HUES48 (cell line): ENCODE results near the gene ZNF582.

Source experiments
- H3K27ac ChIP-seq: one replicate; pipeline ENCODE4 v1.7.0; 2013; ENCODE audit warnings: low read depth, low read length, inconsistent platforms
- H3K27me3 ChIP-seq: 2 replicates; pipeline ENCODE4 v1.6.1; 2013; ENCODE audit warnings: mild to moderate bottlenecking, low read length; ENCODE audit not compliant: control insufficient read depth, insufficient read depth
- H3K36me3 ChIP-seq: 2 replicates; pipeline ENCODE4 v1.6.1; 2013; ENCODE audit warnings: low read length; ENCODE audit not compliant: control insufficient read depth, insufficient read depth
- H3K4me1 ChIP-seq: 2 replicates; pipeline ENCODE4 v1.6.1; 2013; ENCODE audit warnings: mild to moderate bottlenecking, low read length; ENCODE audit not compliant: control insufficient read depth, insufficient read depth
- H3K4me3 ChIP-seq: 2 replicates; pipeline ENCODE4 v1.5.1; 2013; ENCODE audit warnings: mild to moderate bottlenecking, low read depth, low read length
- H3K9ac ChIP-seq: 2 replicates; pipeline ENCODE4 v1.6.1; 2013; ENCODE audit warnings: mild to moderate bottlenecking, low read depth, low read length, moderate library complexity
- H3K9me3 ChIP-seq: 2 replicates; pipeline ENCODE4 v1.6.1; 2013; ENCODE audit warnings: low read length; ENCODE audit not compliant: control insufficient read depth, insufficient read depth

The ZNF582 gene

GRCh38 chr19:56393119-56394012 is at the start of gene ZNF582:
Gene ZNF582, minus strand, starts transcription at chr19:56393534. Its CDS starts 1,782 bp downstream, at chr19:56391752.
- Histone ChIP-seq H3K4me1 (no peaks in the 10 kb centered on the region), H3K27me3 (no peaks in the 10 kb centered on the region), H3K36me3 (peaks cover 11% of the 10 kb centered on the region; the same call in 1 of the 2 replicates), H3K27ac (peak within 1 kb of the TSS; percentile 92), H3K9ac (peak within 1 kb of the TSS; percentile 98), H3K9me3 (peaks cover 28% of the 10 kb centered on the region), H3K4me3 (peak within 1 kb of the TSS; percentile 84)

- Histone ChIP-seq H3K36me3 (peaks cover 20% of the 10 kb centered on the region), H3K4me3 (no peak overlapping the region; the same call in 1 of the 2 replicates), H3K27ac (no peak overlapping the region), H3K27me3 (no peaks in the 10 kb centered on the region), H3K9ac (no peak overlapping the region), H3K4me1 (no peaks in the 10 kb centered on the region), H3K9me3 (peaks cover 82% of the 10 kb centered on the region)
Observed at GRCh38 chr19:56441206-56441792, 48.0 kb upstream of the ZNF582 start.

- no peak overlapping the region for H3K9ac ChIP-seq
- no peak overlapping the region for H3K27ac ChIP-seq
- peak overlapping the region; percentile 3; the same call in 1 of the 2 replicates for H3K4me3 ChIP-seq
- peaks cover 7% of the 10 kb centered on the region for H3K36me3 ChIP-seq
- no peaks in the 10 kb centered on the region for H3K4me1 ChIP-seq
- H3K9me3 ChIP-seq, result peaks cover 98% of the 10 kb centered on the region
- H3K27me3 ChIP-seq, result no peaks in the 10 kb centered on the region
Observed at GRCh38 chr19:56423985-56424353, 30.6 kb upstream of the ZNF582 start.

- Histone ChIP-seq H3K4me3 (0 out of 2 replicates have a peak overlapping the region, but pooled peaks have one; percentile 3), H3K27me3 (no peaks in the 10 kb centered on the region), H3K36me3 (peaks cover 7% of the 10 kb centered on the region), H3K4me1 (no peaks in the 10 kb centered on the region), H3K9me3 (peaks cover 98% of the 10 kb centered on the region), H3K27ac (no peak overlapping the region), H3K9ac (no peak overlapping the region)
Observed at GRCh38 chr19:56423276-56423984, 30.1 kb upstream of the ZNF582 start.

GRCh38 chr19:56405062-56405461 is 11.7 kb upstream of the ZNF582 start:
- Histone ChIP-seq H3K36me3 (peaks cover 19% of the 10 kb centered on the region), H3K27ac (no peak overlapping the region), H3K4me1 (no peaks in the 10 kb centered on the region; the same call in 1 of the 2 replicates), H3K9me3 (peaks cover 42% of the 10 kb centered on the region), H3K9ac (no peak overlapping the region), H3K27me3 (no peaks in the 10 kb centered on the region), H3K4me3 (peak overlapping the region; percentile 92; the same call in 1 of the 2 replicates)

GRCh38 chr19:56404705-56405056 is 11.3 kb upstream of the ZNF582 start:
- Histone ChIP-seq H3K9me3 (peaks cover 43% of the 10 kb centered on the region), H3K36me3 (peaks cover 15% of the 10 kb centered on the region), H3K27me3 (no peaks in the 10 kb centered on the region), H3K4me3 (peak overlapping the region; percentile 92), H3K4me1 (no peaks in the 10 kb centered on the region; the same call in 1 of the 2 replicates), H3K27ac (no peak overlapping the region), H3K9ac (peak overlapping the region; percentile 86; the same call in 1 of the 2 replicates)

GRCh38 chr19:56403764-56404704 is 10.7 kb upstream of the ZNF582 start, which contains the start of gene ZNF583:
Gene ZNF583, plus strand, starts transcription at chr19:56404332. Its CDS starts 2,783 bp downstream, at chr19:56407115.
- no peaks in the 10 kb centered on the region for H3K27me3 ChIP-seq
- no peaks in the 10 kb centered on the region; the same call in 1 of the 2 replicates for H3K4me1 ChIP-seq
- H3K9me3 ChIP-seq, result peaks cover 47% of the 10 kb centered on the region
- H3K4me3 ChIP-seq, result peak within 1 kb of the TSS; percentile 92
- peak within 1 kb of the TSS; percentile 85 for H3K27ac ChIP-seq
- H3K9ac ChIP-seq, result peak within 1 kb of the TSS; percentile 86
- H3K36me3 ChIP-seq, result peaks cover 17% of the 10 kb centered on the region

GRCh38 chr19:56403261-56403660 is 9.9 kb upstream of the ZNF582 start:
- Histone ChIP-seq H3K4me1 (no peaks in the 10 kb centered on the region; the same call in 1 of the 2 replicates), H3K9me3 (peaks cover 39% of the 10 kb centered on the region), H3K4me3 (peak overlapping the region; percentile 92), H3K27ac (no peak overlapping the region), H3K27me3 (no peaks in the 10 kb centered on the region), H3K36me3 (peaks cover 16% of the 10 kb centered on the region), H3K9ac (no peak overlapping the region)

- Histone ChIP-seq H3K27ac (no peak overlapping the region), H3K4me1 (no peaks in the 10 kb centered on the region; the same call in 1 of the 2 replicates), H3K9ac (no peak overlapping the region), H3K36me3 (peaks cover 15% of the 10 kb centered on the region), H3K27me3 (no peaks in the 10 kb centered on the region), H3K9me3 (peaks cover 32% of the 10 kb centered on the region), H3K4me3 (no peak overlapping the region)
Observed at GRCh38 chr19:56400485-56400884, 7.2 kb upstream of the ZNF582 start.

- H3K4me1 ChIP-seq, result no peaks in the 10 kb centered on the region
- H3K9me3 ChIP-seq, result peaks cover 47% of the 10 kb centered on the region
- no peak overlapping the region for H3K4me3 ChIP-seq
- peaks cover 15% of the 10 kb centered on the region for H3K36me3 ChIP-seq
- H3K27ac ChIP-seq, result no peak overlapping the region
- no peaks in the 10 kb centered on the region for H3K27me3 ChIP-seq
- no peak overlapping the region for H3K9ac ChIP-seq
Observed at GRCh38 chr19:56398809-56399208, 5.5 kb upstream of the ZNF582 start.
